ENCODE measurements around the gene PHYKPL. TPM values are rescaled to one million over a fixed set of nuclear protein-coding genes. Genes with fewer than 3 reads are reported as not detected.

Gene PHYKPL
- total and polyA plus RNA-seq, 2 donors (not counting 1 experiment from before 2014, with no cell fraction given), result 263 to 313 TPM

DNA sequence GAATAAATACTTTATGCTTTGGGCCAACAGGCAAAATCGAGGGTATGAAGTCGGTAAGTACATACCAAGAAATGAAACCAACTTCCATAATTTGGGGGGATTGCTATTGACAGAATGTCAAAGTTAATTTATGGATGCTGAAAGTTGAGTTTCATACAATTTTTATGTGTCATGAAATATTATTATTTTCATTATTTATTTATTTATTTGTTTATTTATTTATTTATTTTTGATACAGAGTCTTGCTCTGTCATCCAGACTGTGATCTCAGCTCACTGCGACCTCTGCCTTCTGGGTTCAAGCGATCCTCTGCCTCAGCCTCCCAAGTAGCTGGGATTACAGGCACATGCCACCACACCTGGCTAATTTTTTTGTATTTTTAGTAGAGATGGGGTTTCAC lies 40.9 kb downstream of the PHYKPL start:
- Mint-ChIP-seq H3K27ac (no peak overlapping the region), H3K27me3 (peaks cover 37% of the 10 kb centered on the region), H3K9me3 (ENCODE audit: insufficient read depth) (no peaks in the 10 kb centered on the region), H3K4me3 (no peak overlapping the region), H3K4me1 (no peaks in the 10 kb centered on the region)
- CTCF ChIA-PET, result interaction anchor here (0.7 kb wide), 1 partner anchor 1798 kb away, joined by 3 read pairs; no protein-coding TSS in a partner anchor
- no peak overlapping the region for H3K9ac ChIP-seq (ENCODE audit: low read length)
- H3K4me1 ChIP-seq (ENCODE audit: control insufficient read depth in 2 of 2, insufficient read depth in 2 of 2, low read length in 2 of 2), result no peaks in the 10 kb centered on the region
- H3K27ac ChIP-seq (ENCODE audit: low read length in 2 of 2), result no peak overlapping the region
- H3K79me2 ChIP-seq (ENCODE audit: control insufficient read depth, insufficient read depth, low read length), result no peaks in the 10 kb centered on the region
- no peak overlapping the region for H3K4me2 ChIP-seq (replicated peaks; ENCODE audit: low read depth, low read length, poor library complexity, severe bottlenecking)
- H3K27me3 ChIP-seq (replicated peaks in 1 of 4; ENCODE audit: control extremely low read depth in 1 of 4, control insufficient read depth in 3 of 4, insufficient read depth in 4 of 4, low read length in 3 of 4), result peaks cover 0 to 18% (median 5%) of the 10 kb centered on the region in 4 experiments
- H2AFZ ChIP-seq (ENCODE audit: insufficient read depth, low read depth, low read length, poor library complexity, severe bottlenecking), result no peak overlapping the region
- intact Hi-C loops (cut with micrococcal nuclease), result no loop called here
- H3K36me3 ChIP-seq (replicated peaks in 1 of 2; ENCODE audit: control extremely low read depth in 1 of 2, control insufficient read depth in 1 of 2, extremely low read depth in 1 of 2, insufficient read depth in 2 of 2, low read length in 1 of 2), result no peaks in the 10 kb centered on the region
- DNase-seq, result no peak
- POLR2A ChIA-PET, result no interaction called here
- no CpG with 5 or more reads among the region's 4 CpGs for WGBS (ENCODE audit: insufficient coverage)
- no peak overlapping the region for H3K4me3 ChIP-seq (ENCODE audit: control extremely low read depth in 1 of 5, extremely low read depth in 1 of 5, insufficient read depth in 1 of 5, low read depth in 2 of 5, low read length in 4 of 5)
- no peaks in the 10 kb centered on the region for H3K9me3 ChIP-seq (ENCODE audit: control extremely low read depth in 1 of 3, control insufficient read depth in 2 of 3, insufficient read depth in 1 of 3, low read length in 2 of 3)
- no peaks in the 10 kb centered on the region for H4K20me1 ChIP-seq (ENCODE audit: control insufficient read depth, insufficient read depth, low read length, poor library complexity, severe bottlenecking)
- TF ChIP-seq EZH2 (IDR thresholded peaks at IDR 0.05; ENCODE audit: borderline replicate concordance, insufficient read depth, low read depth, low read length, poor library complexity, severe bottlenecking), result no peak
- TF ChIP-seq, protein P1, sequence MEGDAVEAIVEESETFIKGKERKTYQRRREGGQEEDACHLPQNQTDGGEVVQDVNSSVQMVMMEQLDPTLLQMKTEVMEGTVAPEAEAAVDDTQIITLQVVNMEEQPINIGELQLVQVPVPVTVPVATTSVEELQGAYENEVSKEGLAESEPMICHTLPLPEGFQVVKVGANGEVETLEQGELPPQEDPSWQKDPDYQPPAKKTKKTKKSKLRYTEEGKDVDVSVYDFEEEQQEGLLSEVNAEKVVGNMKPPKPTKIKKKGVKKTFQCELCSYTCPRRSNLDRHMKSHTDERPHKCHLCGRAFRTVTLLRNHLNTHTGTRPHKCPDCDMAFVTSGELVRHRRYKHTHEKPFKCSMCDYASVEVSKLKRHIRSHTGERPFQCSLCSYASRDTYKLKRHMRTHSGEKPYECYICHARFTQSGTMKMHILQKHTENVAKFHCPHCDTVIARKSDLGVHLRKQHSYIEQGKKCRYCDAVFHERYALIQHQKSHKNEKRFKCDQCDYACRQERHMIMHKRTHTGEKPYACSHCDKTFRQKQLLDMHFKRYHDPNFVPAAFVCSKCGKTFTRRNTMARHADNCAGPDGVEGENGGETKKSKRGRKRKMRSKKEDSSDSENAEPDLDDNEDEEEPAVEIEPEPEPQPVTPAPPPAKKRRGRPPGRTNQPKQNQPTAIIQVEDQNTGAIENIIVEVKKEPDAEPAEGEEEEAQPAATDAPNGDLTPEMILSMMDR (IDR thresholded peaks at IDR 0.05), result no peak
- ATAC-seq (ENCODE audit: low read depth), result no peak

GRCh38 chr5:178189433-178189832 lies 43.2 kb downstream of the PHYKPL start:
- ChIA-PET CTCF (no interaction called here), POLR2A (interaction anchor here (0.6 kb wide), 1 partner anchor 55 kb away, joined by 3 read pairs; no protein-coding TSS in a partner anchor)
- Histone ChIP-seq H3K27ac (ENCODE audit: low read length in 2 of 2) (no peak overlapping the region), H3K9me3 (ENCODE audit: control extremely low read depth in 1 of 3, control insufficient read depth in 2 of 3, insufficient read depth in 1 of 3, low read length in 2 of 3) (no peaks in the 10 kb centered on the region), H3K4me3 (ENCODE audit: control extremely low read depth in 1 of 5, extremely low read depth in 1 of 5, insufficient read depth in 1 of 5, low read depth in 2 of 5, low read length in 4 of 5) (no peak overlapping the region), H3K4me2 (replicated peaks; ENCODE audit: low read depth, low read length, poor library complexity, severe bottlenecking) (no peak overlapping the region), H3K9ac (ENCODE audit: low read length) (no peak overlapping the region), H3K79me2 (ENCODE audit: control insufficient read depth, insufficient read depth, low read length) (no peaks in the 10 kb centered on the region), H3K36me3 (replicated peaks in 1 of 2; ENCODE audit: control extremely low read depth in 1 of 2, control insufficient read depth in 1 of 2, extremely low read depth in 1 of 2, insufficient read depth in 2 of 2, low read length in 1 of 2) (no peaks in the 10 kb centered on the region), H3K4me1 (ENCODE audit: control insufficient read depth in 2 of 2, insufficient read depth in 2 of 2, low read length in 2 of 2) (no peaks in the 10 kb centered on the region), H2AFZ (ENCODE audit: insufficient read depth, low read depth, low read length, poor library complexity, severe bottlenecking) (no peak overlapping the region), H4K20me1 (ENCODE audit: control insufficient read depth, insufficient read depth, low read length, poor library complexity, severe bottlenecking) (no peaks in the 10 kb centered on the region), H3K27me3 (replicated peaks in 1 of 4; ENCODE audit: control extremely low read depth in 1 of 4, control insufficient read depth in 3 of 4, insufficient read depth in 4 of 4, low read length in 3 of 4) (peaks cover 0 to 13% (median 2%) of the 10 kb centered on the region in 4 experiments)
- DNase-seq (no peak), ATAC-seq (ENCODE audit: low read depth) (no peak)
- no peak overlapping the region for H3K27ac Mint-ChIP-seq
- no peaks in the 10 kb centered on the region for H3K4me1 Mint-ChIP-seq
- peaks cover 31% of the 10 kb centered on the region for H3K27me3 Mint-ChIP-seq
- intact Hi-C loops (cut with micrococcal nuclease), result no loop called here
- H3K4me3 Mint-ChIP-seq, result no peak overlapping the region
- no peaks in the 10 kb centered on the region for H3K9me3 Mint-ChIP-seq (ENCODE audit: insufficient read depth)
- 44% methylated on average over 2 of the region's 2 CpGs for WGBS (ENCODE audit: insufficient coverage)
- TF ChIP-seq, protein P1 (IDR thresholded peaks at IDR 0.05), result no peak
- TF ChIP-seq EZH2 (IDR thresholded peaks at IDR 0.05; ENCODE audit: borderline replicate concordance, insufficient read depth, low read depth, low read length, poor library complexity, severe bottlenecking), result no peak

Measured in B cell (primary cell).